A673 (cell line): ENCODE measurements around the gene MTTP. TPM values are rescaled to one million over a fixed set of nuclear protein-coding genes. Genes with fewer than 3 reads are reported as not detected.

Experiments used
- BruUV-seq: library from RNA; stranded (reverse); fragments of 400-500 nt; replicated peaks from 2 replicates; lab custom pipeline; 2021; lab: Mats Ljungman, UMichigan
- CTCF ChIA-PET: fragments of 300-600 bp; sonication (Branson Sonifier 250); formaldehyde crosslinking; loops from one replicate; lab custom pipeline; 2022; ENCODE audit warnings: antibody characterized with exemption; lab: Charles Lee
- POLR2A ChIA-PET: fragments of 300-600 bp; sonication (Branson Sonifier 250); formaldehyde crosslinking; loops from one replicate; lab custom pipeline; 2022; ENCODE audit warnings: antibody characterized with exemption; ENCODE audit not compliant: low non-redundant PET; lab: Charles Lee
- DNase-seq: peaks from one replicate; pipeline ENCODE4 v3.0.0-alpha.2; 2015; ENCODE audit warnings: low spot score
- H3K27ac ChIP-seq: fragments of 200-600 bp; sonication (generic); 2 replicates; pipeline ENCODE4 v1.5.1; 2016; ENCODE audit warnings: mixed run types, low read depth, mild to moderate bottlenecking, mixed read lengths, antibody characterized with exemption, low read length; ENCODE audit not compliant: poor library complexity, severe bottlenecking
- H3K27me3 ChIP-seq: fragments of 200-600 bp; sonication (generic); replicated peaks from 2 replicates; pipeline ENCODE4 v1.6.1; 2017; ENCODE audit warnings: mixed run types, low read depth, mild to moderate bottlenecking, mixed read lengths, antibody characterized with exemption, low read length; ENCODE audit not compliant: insufficient read depth, poor library complexity
- H3K36me3 ChIP-seq: fragments of 200-600 bp; sonication (generic); 2 replicates; pipeline ENCODE4 v1.6.1; 2016; ENCODE audit warnings: mixed run types, mild to moderate bottlenecking, mixed read lengths, antibody characterized with exemption, low read length; ENCODE audit not compliant: insufficient read depth, poor library complexity, severe bottlenecking
- H3K4me1 ChIP-seq: fragments of 200-600 bp; sonication (generic); 2 replicates; pipeline ENCODE4 v1.6.1; 2017; ENCODE audit warnings: mixed run types, mild to moderate bottlenecking, mixed read lengths, antibody characterized with exemption, low read length; ENCODE audit not compliant: insufficient read depth, poor library complexity, severe bottlenecking
- H3K4me3 ChIP-seq: fragments of 200-600 bp; sonication (generic); 2 replicates; pipeline ENCODE4 v1.5.1; 2016; ENCODE audit warnings: low read depth, mixed run types, mild to moderate bottlenecking, mixed read lengths, low read length; ENCODE audit not compliant: poor library complexity, severe bottlenecking
- H3K9me3 ChIP-seq: fragments of 200-600 bp; sonication (generic); 2 replicates; pipeline ENCODE4 v1.6.1; 2016; ENCODE audit warnings: mixed run types, low read depth, mild to moderate bottlenecking, mixed read lengths, antibody characterized with exemption, low read length; ENCODE audit not compliant: poor library complexity, severe bottlenecking
- CTCF ChIP-seq: fragments of 300-800, 200-600 bp; sonication (generic); conservative IDR thresholded peaks from 2 replicates; pipeline ENCODE4 v1.5.1; 2017; ENCODE audit warnings: low read depth, mild to moderate bottlenecking, antibody characterized with exemption, low read length, moderate library complexity, mixed read lengths
- EZH2 ChIP-seq: fragments of 200-600 bp; sonication (generic); IDR thresholded peaks from 2 replicates; pipeline ENCODE4 v1.6.1; 2017; ENCODE audit warnings: borderline replicate concordance, low read depth, mild to moderate bottlenecking, mixed read lengths, antibody characterized with exemption, low read length; ENCODE audit not compliant: poor library complexity, severe bottlenecking
- intact Hi-C: fragments of 100-400 bp; cut with micrococcal nuclease; formaldehyde crosslinking; loops from one replicate; pipeline ENCODE4 v1.10.0; 2022; ENCODE audit not compliant: unreplicated experiment
- total RNA-seq: library from RNA; stranded (reverse); gene quantifications from 2 replicates; pipeline ENCODE4 v1.2.3, GENCODE V29; 2021

MTTP gene
- total RNA-seq, 1 experiment from 2014 or later, result not detected

DNA sequence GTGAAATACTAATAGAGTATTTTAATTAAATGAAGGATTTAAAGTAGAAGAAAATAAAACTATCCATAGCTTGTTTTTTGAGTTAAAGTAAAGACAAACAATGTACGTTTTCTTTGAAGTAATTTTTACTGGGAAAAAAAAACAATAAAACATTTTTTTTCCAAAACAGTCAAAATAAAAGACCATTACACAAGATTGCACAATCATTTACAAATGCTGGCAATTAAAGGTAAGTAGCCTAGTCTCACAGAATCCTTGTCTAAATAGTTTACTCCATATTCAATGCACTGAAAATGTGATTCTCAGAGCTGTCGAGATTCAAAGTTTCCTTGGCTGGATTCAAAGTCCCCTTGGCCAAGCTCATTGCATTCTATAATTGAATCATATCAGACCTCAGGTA, 61.8 kb downstream of the MTTP start:
- no TSS peak for BruUV-seq
- intact Hi-C loops, result no loop called here
- TF ChIP-seq CTCF (no peak), EZH2 (no peak)
- ChIA-PET CTCF (no interaction called here), POLR2A (no interaction called here)
- Histone ChIP-seq H3K4me3 (no peak overlapping the region), H3K27me3 (peaks cover 42% of the 10 kb centered on the region), H3K36me3 (no peaks in the 10 kb centered on the region), H3K27ac (no peak overlapping the region), H3K9me3 (no peaks in the 10 kb centered on the region), H3K4me1 (no peaks in the 10 kb centered on the region)
- no peak for DNase-seq

GRCh38 chr4:99637174-99637573, 62.5 kb downstream of the MTTP start:
- Histone ChIP-seq H3K4me1 (no peaks in the 10 kb centered on the region), H3K27ac (no peak overlapping the region), H3K9me3 (no peaks in the 10 kb centered on the region), H3K4me3 (no peak overlapping the region), H3K36me3 (no peaks in the 10 kb centered on the region), H3K27me3 (peaks cover 47% of the 10 kb centered on the region)
- CTCF ChIA-PET, result no interaction called here
- no TSS peak for BruUV-seq
- no peak for DNase-seq
- POLR2A ChIA-PET, result no interaction called here
- intact Hi-C loops, result no loop called here
- no peak for TF ChIP-seq EZH2
- TF ChIP-seq CTCF, result no peak

DNA sequence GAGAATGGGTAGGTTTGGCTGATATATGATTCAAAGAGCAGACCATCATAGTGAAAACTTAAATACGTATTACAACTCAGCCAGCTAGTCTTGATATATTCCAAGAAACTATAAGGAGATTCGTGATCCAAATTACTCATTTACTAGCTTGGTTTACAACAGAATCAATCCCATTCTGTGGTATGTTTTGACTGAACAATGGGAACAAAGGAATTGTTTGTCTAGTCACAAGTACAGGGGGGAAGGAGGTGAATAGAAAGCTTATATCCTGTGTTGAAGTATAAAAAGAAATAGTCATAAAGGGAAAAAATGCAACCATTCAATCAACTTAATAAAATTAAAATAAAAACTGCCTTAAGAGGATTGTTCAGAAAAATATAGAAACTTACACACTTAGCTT, 66.1 kb downstream of the MTTP start:
- H3K4me3 ChIP-seq, result no peak overlapping the region
- TF ChIP-seq CTCF (no peak), EZH2 (no peak)
- intact Hi-C loops, result no loop called here
- ChIA-PET POLR2A (no interaction called here), CTCF (no interaction called here)
- no peak overlapping the region for H3K27ac ChIP-seq
- no peaks in the 10 kb centered on the region for H3K36me3 ChIP-seq
- no peaks in the 10 kb centered on the region for H3K4me1 ChIP-seq
- BruUV-seq, result no TSS peak
- no peaks in the 10 kb centered on the region for H3K9me3 ChIP-seq
- DNase-seq, result no peak
- H3K27me3 ChIP-seq, result peaks cover 70% of the 10 kb centered on the region
